Activated CD8-positive, alpha-beta memory T cell treated with anti-CD3 and anti-CD28 coated beads, Interleukin-2, amount 50 U/mL, for 24 hours (primary cell): ENCODE results near the gene ESPNL.
"Not testable (repeated sequence)": the region's sequence is repeated elsewhere in the genome, so short reads cannot be mapped to it uniquely, and the experiment has no call there.

Experiments used
- DNase-seq: peaks from one replicate; pipeline ENCODE4 v3.0.0-alpha.2; 2020; ENCODE audit errors: extremely low read depth

Gene ESPNL

DNA sequence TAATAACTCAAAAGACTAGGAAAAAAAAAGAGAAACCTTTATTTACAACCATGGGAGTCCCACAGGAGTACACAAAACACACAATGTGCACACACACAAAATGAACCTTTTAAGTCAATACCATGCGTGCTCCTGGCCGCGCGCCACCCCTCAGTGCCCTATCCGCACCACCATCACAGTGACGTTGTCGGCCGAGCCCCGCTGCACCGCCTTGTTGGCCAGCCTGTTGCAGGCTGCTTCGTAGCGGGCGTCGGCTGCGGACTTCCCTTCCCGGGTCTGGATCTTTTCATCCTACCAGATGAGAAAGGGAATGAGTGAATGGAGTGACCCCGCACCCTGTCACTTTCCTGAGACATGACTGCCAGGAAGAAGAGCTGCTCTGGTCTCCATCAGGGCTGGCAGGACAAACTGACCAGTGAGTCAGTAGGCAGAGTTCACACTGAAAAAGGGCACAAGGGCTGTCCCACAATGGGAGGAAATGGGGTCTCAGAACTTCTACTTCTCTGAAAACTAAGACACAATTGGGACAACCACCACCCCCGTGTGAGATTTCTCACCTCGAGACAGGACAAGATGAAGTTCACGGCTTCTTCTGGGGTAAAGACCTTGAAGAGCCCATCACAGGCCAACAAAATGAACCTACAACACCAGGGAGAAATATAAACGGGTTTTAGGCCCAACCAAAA lies 70.4 kb downstream of the ESPNL start:
- no peak for DNase-seq

DNA sequence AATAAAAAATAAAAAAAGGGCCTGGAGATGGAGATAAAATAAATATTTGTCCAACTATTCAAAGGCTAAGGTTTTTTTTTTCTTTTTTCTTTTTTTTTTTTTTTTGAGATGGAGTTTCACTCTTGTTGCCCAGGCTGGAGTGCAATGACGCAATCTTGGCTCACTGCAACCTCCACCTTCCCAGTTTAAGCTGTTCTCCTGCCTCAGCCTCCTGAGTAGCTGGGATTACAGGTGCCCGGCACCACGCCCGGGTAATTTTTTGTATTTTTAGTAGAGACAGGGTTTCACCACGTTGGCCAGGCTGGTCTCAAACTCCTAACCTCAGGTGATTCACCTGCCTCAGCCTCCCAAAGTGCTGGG lies 70.9 kb downstream of the ESPNL start:
- DNase-seq = not testable (repeated sequence)

DNA sequence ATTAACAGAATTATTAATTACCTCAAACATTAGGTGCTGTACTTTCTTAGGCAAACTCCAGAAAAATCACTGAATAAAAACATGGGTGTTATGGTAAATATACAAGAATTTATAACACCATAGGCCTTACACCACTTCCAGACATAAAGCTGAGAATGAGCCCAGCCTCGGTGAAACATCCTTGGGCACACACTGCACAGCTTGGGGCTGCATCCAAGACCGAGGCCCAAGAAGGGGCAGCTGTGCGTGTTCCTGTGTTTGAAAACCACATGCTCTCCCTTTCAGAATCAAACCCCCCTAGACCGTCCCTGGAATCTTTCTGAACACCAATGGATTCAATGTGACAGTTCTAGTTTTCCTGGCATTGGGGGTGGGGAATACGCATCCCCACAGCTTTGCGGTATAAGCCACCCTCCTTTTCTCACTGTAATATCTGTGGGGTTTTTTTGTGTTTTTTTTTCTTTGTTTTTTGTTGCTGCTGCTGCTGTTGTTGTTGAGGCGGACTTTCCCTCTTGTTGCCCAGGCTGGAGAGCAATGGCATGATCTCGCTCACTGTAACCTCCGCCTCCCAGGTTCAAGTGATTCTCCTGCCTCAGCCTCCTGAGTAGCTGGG lies 71.5 kb downstream of the ESPNL start:
- DNase-seq = no peak

DNA sequence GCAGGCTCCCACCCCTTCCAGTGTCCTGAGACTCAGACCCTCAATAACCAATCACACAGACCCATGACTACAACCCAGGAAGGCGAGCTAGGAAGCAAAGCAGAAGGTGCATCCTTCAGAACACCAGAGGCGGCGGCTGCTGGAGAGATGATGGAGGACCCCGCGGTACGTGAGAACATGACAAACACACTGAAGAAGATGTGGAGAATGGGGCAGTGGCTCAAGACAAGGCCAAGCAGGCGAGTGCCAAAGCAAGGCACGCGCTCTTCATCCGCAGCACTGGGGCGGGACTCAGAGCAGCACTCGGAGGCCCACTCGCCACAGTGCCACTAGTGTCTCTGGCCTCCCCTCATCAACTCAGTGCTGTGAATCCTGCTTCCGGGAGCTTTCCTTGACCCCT lies 72.3 kb downstream of the ESPNL start:
- no peak for DNase-seq

DNA sequence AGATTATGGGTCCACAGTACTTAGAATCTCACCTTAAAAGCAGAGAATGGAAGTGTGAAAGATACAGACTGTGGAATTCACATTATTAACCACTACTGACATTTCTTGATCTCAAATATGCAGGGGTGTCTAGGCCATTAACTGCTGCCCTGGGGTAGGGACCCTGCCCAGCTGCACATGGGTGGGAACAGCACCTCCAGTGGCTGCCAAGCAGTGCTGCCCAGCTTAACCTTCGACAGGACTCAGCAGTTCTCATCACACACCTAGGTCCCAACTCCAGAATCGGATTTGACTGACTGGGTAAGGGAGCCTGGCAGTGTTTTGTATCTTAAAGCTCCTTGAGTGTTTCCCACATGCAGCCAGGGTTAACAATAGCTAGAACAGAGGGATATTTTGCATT lies 73.6 kb downstream of the ESPNL start:
- no peak for DNase-seq

DNA sequence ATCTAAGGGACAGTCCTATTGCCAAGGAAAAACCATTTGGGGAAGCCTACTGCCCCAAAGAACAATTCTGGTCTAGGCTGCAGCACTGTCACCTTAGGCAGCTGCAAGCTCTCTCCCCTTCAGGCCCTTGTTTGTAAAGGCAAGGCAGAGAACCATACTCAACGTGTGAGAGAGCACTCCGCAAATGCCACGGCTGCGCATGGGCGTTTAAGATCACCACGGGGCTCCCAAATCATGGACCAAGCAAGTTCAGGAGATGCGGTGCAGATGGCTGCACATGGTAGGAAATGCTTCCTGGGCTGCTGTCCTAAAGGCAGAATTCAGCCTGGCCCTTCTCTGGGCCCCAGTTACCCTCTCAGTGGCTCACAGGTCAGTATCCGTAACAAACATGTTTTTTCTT lies 74.2 kb downstream of the ESPNL start:
- DNase-seq = no peak

DNA sequence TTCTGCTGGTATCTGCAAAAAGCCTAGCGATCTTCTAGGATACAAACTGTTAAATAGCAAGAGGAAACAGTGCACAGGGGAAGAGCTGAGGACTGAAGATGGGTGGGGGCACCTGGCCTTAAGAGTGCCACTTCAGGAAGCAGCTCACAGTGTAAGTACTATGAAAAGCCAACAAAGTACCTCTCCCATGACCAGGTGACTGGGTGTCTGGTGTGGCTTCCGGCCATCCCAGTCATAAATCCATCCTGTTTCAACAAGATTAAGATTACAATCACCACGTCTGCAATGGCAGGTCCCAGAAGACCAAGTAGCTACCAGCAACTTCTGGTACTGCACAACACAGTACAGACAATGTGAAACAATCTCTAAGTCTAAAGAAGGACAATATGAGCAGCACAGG lies 74.6 kb downstream of the ESPNL start:
- no peak for DNase-seq

DNA sequence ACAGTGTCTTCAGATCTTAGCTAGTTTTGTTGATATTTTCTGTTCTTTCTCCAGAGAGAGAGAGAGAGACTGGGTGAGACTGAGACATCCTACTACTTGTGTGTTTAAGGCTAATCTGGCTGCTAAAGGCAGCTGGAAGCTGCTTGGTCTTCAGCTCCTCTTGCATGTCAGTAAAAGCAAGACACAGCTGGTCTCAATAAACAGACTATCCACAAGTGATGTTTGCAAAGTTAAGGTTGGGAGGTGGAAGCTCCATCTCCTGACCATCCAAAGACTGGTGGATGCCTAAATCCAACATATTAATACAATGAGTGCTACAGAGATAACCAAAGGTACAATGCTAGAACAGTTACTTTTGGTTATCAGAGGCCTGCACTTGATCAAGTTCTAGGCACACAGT lies 76.5 kb downstream of the ESPNL start:
- no peak for DNase-seq

DNA sequence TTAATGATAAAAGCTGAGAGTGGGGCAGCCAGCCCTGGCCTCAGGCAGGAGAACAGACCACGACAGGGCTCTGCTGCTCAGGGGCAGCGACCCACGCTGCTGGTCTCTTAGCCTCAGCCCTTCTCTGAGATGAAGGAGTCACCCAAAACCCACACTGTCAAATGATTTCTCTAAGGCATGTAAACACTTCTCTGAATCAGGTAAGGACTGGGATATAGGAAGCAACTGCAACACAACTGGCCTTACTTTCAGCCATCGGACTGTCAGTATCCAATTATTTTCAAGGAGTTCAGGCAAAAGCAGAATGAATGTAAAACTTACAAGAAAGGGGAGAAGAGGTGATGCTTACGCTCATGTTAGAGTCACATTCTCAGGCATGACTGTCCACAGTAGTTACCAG lies 80.4 kb downstream of the ESPNL start:
- DNase-seq = no peak

DNA sequence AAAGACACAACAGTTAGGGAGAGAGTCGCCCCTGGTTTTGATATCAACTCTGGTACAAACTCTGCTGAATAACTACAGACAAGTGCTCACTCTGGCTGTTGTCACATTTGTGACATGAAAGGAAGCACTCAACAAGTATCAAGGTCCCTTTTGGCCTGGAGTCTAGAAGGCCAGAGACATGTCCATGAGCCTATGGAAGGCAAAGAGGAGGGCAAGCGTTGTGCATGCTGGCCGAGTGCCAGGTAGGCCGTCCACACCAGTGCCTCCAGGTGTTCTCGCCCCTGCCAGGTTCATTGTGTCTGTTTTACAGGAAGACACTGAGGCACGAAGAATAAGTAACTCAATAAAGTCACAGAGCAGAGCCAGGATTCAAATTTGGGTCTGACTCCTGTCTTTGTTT lies 82.2 kb downstream of the ESPNL start:
- DNase-seq = no peak
